IMR-90 (cell line): ENCODE data around the gene IL19. TPM values are rescaled to one million over a fixed set of nuclear protein-coding genes. Genes with fewer than 3 reads are reported as not detected.

Source experiments
- ATAC-seq: fragments of 200-7000 bp; cut with Tn5 transposase; 2 replicates; pipeline ENCODE4 v1.9.1; 2020; ENCODE audit warnings: low read depth, mild to moderate bottlenecking, moderate library complexity
- BruUV-seq: library from RNA; stranded (reverse); fragments of 400-500 nt; replicated peaks from 2 replicates; lab custom pipeline; 2021; lab: Mats Ljungman, UMichigan
- CTCF ChIA-PET: fragments of 300-600 bp; formaldehyde crosslinking; extraction: SDS; loops from one replicate; lab custom pipeline; 2021; ENCODE audit warnings: antibody characterized with exemption; lab: Yijun Ruan, JAX
- POLR2A ChIA-PET: fragments of 300-600 bp; sonication (Branson Sonifier 250); formaldehyde crosslinking; loops from one replicate; lab custom pipeline; 2022; ENCODE audit warnings: antibody characterized with exemption; ENCODE audit not compliant: unreplicated experiment; lab: Charles Lee
- DNase-seq: peaks from one replicate; pipeline ENCODE4 v3.0.0; 2013
- H2AFZ ChIP-seq: replicated peaks from 2 replicates; pipeline ENCODE3; 2013; ENCODE audit warnings: low read length, mild to moderate bottlenecking; ENCODE audit not compliant: poor library complexity
- H2AK5ac ChIP-seq: 2 replicates; pipeline ENCODE4 v1.6.1; 2013; ENCODE audit warnings: low read depth, low read length, inconsistent platforms
- H2AK9ac ChIP-seq: replicated peaks from 2 replicates; pipeline ENCODE3; 2013; ENCODE audit warnings: mild to moderate bottlenecking, low read depth, low read length, moderate library complexity; ENCODE audit not compliant: poor library complexity
- H2BK120ac ChIP-seq: 2 replicates; pipeline ENCODE4 v1.6.1; 2013; ENCODE audit warnings: low read depth, low read length, inconsistent platforms
- H2BK15ac ChIP-seq: 3 replicates; pipeline ENCODE4 v1.6.1; 2013; ENCODE audit warnings: low read depth, low read length, inconsistent platforms
- H2BK20ac ChIP-seq: 2 replicates; pipeline ENCODE4 v1.6.1; 2013; ENCODE audit warnings: low read depth, mild to moderate bottlenecking, inconsistent platforms, low read length, moderate library complexity
- H2BK5ac ChIP-seq: 2 replicates; pipeline ENCODE4 v1.6.1; 2013; ENCODE audit warnings: mild to moderate bottlenecking, low read depth, low read length, inconsistent platforms; ENCODE audit not compliant: poor library complexity, severe bottlenecking
- H3K14ac ChIP-seq: replicated peaks from 2 replicates; pipeline ENCODE4 v1.6.1; 2013; ENCODE audit warnings: low read depth, low read length, inconsistent platforms
- H3K18ac ChIP-seq: 2 replicates; pipeline ENCODE4 v1.6.1; 2013; ENCODE audit warnings: low read depth, low read length, control low read depth
- H3K23ac ChIP-seq: 2 replicates; pipeline ENCODE4 v1.6.1; 2013; ENCODE audit warnings: low read depth, low read length, inconsistent platforms
- H3K27ac ChIP-seq: 2 replicates; pipeline ENCODE4 v1.5.1; 2013; ENCODE audit warnings: mild to moderate bottlenecking, control low read depth, low read length; ENCODE audit not compliant: insufficient read depth
- H3K27me3 ChIP-seq: 2 replicates; pipeline ENCODE4 v1.6.1; 2013; ENCODE audit warnings: low read length; ENCODE audit not compliant: control insufficient read depth, insufficient read depth
- H3K36me3 ChIP-seq: 2 replicates; pipeline ENCODE4 v1.6.1; 2013; ENCODE audit warnings: low read length, mixed read lengths; ENCODE audit not compliant: control insufficient read depth, insufficient read depth
- H3K4ac ChIP-seq: 2 replicates; pipeline ENCODE4 v1.6.1; 2013; ENCODE audit warnings: low read depth, low read length, inconsistent platforms
- H3K4me1 ChIP-seq: 2 replicates; pipeline ENCODE4 v1.6.1; 2013; ENCODE audit warnings: low read length, mixed read lengths; ENCODE audit not compliant: control insufficient read depth, insufficient read depth
- H3K4me2 ChIP-seq: 2 replicates; pipeline ENCODE4 v1.6.1; 2013; ENCODE audit warnings: low read depth, mild to moderate bottlenecking, control low read depth, low read length, moderate library complexity
- H3K4me3 ChIP-seq: 2 replicates; pipeline ENCODE4 v1.5.1; 2013; ENCODE audit warnings: low read depth, mild to moderate bottlenecking, control low read depth, low read length, moderate library complexity; ENCODE audit not compliant: insufficient read depth
- H3K56ac ChIP-seq: 2 replicates; pipeline ENCODE4 v1.6.1; 2013; ENCODE audit warnings: low read length, inconsistent platforms; ENCODE audit not compliant: insufficient read depth; ENCODE audit errors: extremely low read depth
- H3K79me1 ChIP-seq, 2 experiments: 2 replicates each; pipeline ENCODE4 v1.6.1; 2013; ENCODE audit warnings: low read length in 2 of 2, inconsistent platforms in 1 of 2, low read depth in 1 of 2
- H3K9ac ChIP-seq: 2 replicates; pipeline ENCODE4 v1.6.1; 2013; ENCODE audit warnings: low read depth, low read length, control low read depth
- H3K9me1 ChIP-seq: 2 replicates; pipeline ENCODE4 v1.6.1; 2013; ENCODE audit warnings: low read length, inconsistent platforms; ENCODE audit not compliant: insufficient read depth
- H3K9me3 ChIP-seq: 2 replicates; pipeline ENCODE4 v1.6.1; 2013; ENCODE audit warnings: low read length; ENCODE audit not compliant: control insufficient read depth, insufficient read depth
- H4K20me1 ChIP-seq: 2 replicates; pipeline ENCODE4 v1.6.1; 2013; ENCODE audit warnings: low read length, inconsistent platforms; ENCODE audit not compliant: insufficient read depth
- H4K5ac ChIP-seq: 2 replicates; pipeline ENCODE4 v1.6.1; 2013; ENCODE audit warnings: mild to moderate bottlenecking, low read depth, low read length, control low read depth
- H4K8ac ChIP-seq, 2 experiments: 2 replicates each; pipeline ENCODE4 v1.6.1; 2013; ENCODE audit warnings: low read depth in 2 of 2, low read length in 2 of 2, control low read depth in 1 of 2, inconsistent platforms in 1 of 2
- H4K91ac ChIP-seq: 2 replicates; pipeline ENCODE4 v1.6.1; 2013; ENCODE audit warnings: low read depth, low read length, inconsistent platforms; ENCODE audit not compliant: insufficient read depth
- CEBPB ChIP-seq: IDR thresholded peaks from 2 replicates; pipeline ENCODE4 v1.6.1; 2012; ENCODE audit warnings: low read depth, low read length, improper control_type of control experiment
- WGBS, 2 experiments: methylation state at CpG; one replicate each; pipeline versions ENCODE4 v1.1.5 to v1.1.7; 2013; ENCODE audit warnings: missing lambda C conversion rate in 2 of 2; ENCODE audit not compliant: insufficient read length in 1 of 2; ENCODE audit errors: extremely low coverage in 2 of 2; 5-methylcytosine and 5-hydroxymethylcytosine counted together
- dilution Hi-C: fragments of 300-500 bp; cut with HindIII; formaldehyde crosslinking; loops from one replicate; pipeline ENCODE4 v1.14.3; 2018; ENCODE audit warnings: low sequenced_read_pairs; ENCODE audit not compliant: unreplicated experiment
- in situ Hi-C: fragments of 300-500 bp; cut with MboI; formaldehyde crosslinking; loops from 3 replicates; pipeline ENCODE4 v1.14.3; 2019; ENCODE audit warnings: low sequenced_read_pairs, inconsistent platforms, mixed read lengths
- intact Hi-C: fragments of 100-400 bp; cut with micrococcal nuclease; formaldehyde crosslinking; loops from 2 replicates; pipeline ENCODE4 v1.10.0; 2022
- polyA plus RNA-seq, 3 experiments: library from polyadenylated mRNA; depleted of rRNA; stranded (reverse); fragments of >200 nt; gene quantifications; 2 replicates each; pipeline ENCODE4 v1.2.3, GENCODE V29; 2012; ENCODE audit warnings: low replicate concordance in 1 of 3
- total RNA-seq: library from RNA; depleted of rRNA; stranded (reverse); fragments of >200 nt; gene quantifications from 2 replicates; pipeline ENCODE4 v1.2.3, GENCODE V29; 2012
- TF ChIP-seq, protein P1 (sequence below): fragments of 150-350 bp; IDR thresholded peaks from 2 replicates; pipeline ENCODE4 v1.6.1; 2017; ENCODE audit warnings: mild to moderate bottlenecking, antibody characterized with exemption, low read length, low read depth
- TF ChIP-seq, protein P2 (sequence below): conservative IDR thresholded peaks from 2 replicates; pipeline ENCODE4 v1.5.1; 2012; ENCODE audit warnings: mild to moderate bottlenecking, low read depth, low read length, improper control_type of control experiment

The IL19 gene
- total and polyA plus RNA-seq, 2 of the 4 experiments (the other 2 are of a cell fraction) = not detected

DNA sequence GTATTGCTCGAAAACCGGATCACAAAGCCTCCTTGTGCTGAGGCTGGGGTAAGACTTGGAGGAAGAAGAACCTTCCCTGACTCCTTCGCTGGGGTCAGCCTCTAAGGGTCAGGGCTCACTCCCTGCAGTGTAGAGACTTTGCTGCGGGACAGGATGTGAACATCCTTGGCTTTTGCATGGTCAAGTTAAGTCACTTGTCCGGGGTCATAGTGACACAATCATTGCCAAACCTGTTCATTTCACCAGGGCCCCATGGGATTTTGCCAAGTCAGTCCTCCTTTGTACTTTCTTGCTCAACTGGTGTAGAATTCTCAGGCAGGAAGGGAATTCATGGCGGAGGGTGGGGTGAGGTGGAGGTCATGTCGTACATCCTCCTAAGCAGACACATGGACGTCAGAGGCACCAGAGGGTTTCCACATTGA lies 26.4 kb downstream of the IL19 start:
- Histone ChIP-seq H3K27ac (no peak overlapping the region), H3K9me3 (no peaks in the 10 kb centered on the region), H3K23ac (no peak overlapping the region), H4K5ac (no peak overlapping the region), H3K27me3 (no peaks in the 10 kb centered on the region), H3K4me1 (no peaks in the 10 kb centered on the region), H2AFZ (no peak overlapping the region), H2BK20ac (no peak overlapping the region), H3K18ac (no peak overlapping the region), H3K79me1 (no peaks in the 10 kb centered on the region), H3K56ac (no peak overlapping the region), H3K4ac (no peak overlapping the region), H2BK5ac (no peak overlapping the region), H2BK15ac (no peak overlapping the region), H3K9me1 (peaks cover 12% of the 10 kb centered on the region; the same call in 1 of the 2 replicates), H4K8ac (no peak overlapping the region), H4K91ac (no peak overlapping the region), H3K36me3 (no peaks in the 10 kb centered on the region), H2AK5ac (peak overlapping the region; percentile 20; the same call in 1 of the 2 replicates), H2BK120ac (no peak overlapping the region), H3K9ac (no peak overlapping the region), H4K20me1 (no peaks in the 10 kb centered on the region), H3K4me3 (no peak overlapping the region), H3K14ac (no peak overlapping the region), H2AK9ac (no peak overlapping the region), H3K4me2 (no peak overlapping the region)
- ChIA-PET CTCF (no interaction called here), POLR2A (no interaction called here)
- no TSS peak for BruUV-seq
- in situ Hi-C loops = no loop called here
- ATAC-seq = no peak
- dilution Hi-C loops = no loop called here
- no peak for DNase-seq
- TF ChIP-seq, protein P1, sequence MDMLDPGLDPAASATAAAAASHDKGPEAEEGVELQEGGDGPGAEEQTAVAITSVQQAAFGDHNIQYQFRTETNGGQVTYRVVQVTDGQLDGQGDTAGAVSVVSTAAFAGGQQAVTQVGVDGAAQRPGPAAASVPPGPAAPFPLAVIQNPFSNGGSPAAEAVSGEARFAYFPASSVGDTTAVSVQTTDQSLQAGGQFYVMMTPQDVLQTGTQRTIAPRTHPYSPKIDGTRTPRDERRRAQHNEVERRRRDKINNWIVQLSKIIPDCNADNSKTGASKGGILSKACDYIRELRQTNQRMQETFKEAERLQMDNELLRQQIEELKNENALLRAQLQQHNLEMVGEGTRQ = no peak
- no peak for TF ChIP-seq CEBPB
- TF ChIP-seq, protein P2, sequence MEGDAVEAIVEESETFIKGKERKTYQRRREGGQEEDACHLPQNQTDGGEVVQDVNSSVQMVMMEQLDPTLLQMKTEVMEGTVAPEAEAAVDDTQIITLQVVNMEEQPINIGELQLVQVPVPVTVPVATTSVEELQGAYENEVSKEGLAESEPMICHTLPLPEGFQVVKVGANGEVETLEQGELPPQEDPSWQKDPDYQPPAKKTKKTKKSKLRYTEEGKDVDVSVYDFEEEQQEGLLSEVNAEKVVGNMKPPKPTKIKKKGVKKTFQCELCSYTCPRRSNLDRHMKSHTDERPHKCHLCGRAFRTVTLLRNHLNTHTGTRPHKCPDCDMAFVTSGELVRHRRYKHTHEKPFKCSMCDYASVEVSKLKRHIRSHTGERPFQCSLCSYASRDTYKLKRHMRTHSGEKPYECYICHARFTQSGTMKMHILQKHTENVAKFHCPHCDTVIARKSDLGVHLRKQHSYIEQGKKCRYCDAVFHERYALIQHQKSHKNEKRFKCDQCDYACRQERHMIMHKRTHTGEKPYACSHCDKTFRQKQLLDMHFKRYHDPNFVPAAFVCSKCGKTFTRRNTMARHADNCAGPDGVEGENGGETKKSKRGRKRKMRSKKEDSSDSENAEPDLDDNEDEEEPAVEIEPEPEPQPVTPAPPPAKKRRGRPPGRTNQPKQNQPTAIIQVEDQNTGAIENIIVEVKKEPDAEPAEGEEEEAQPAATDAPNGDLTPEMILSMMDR = no peak
- intact Hi-C loops = no loop called here
- WGBS, 2 experiments = 60% methylated on average over 1 of the region's 8 CpGs; no CpG with 5 or more reads in 1 of the 2 experiments
